K562 (cell line): Measurements from ENCODE around the gene ZNF22. TPM values are rescaled to one million over a fixed set of nuclear protein-coding genes. Genes with fewer than 3 reads are reported as not detected.

ENCODE experiments used
- ATAC-seq: fragments of 200-7000 bp; cut with Tn5 transposase; 3 replicates; pipeline ENCODE4 v1.9.1; 2020; ENCODE audit warnings: moderate library complexity
- BruUV-seq: library from RNA; stranded (reverse); fragments of 400-500 nt; replicated peaks from 2 replicates; lab custom pipeline; 2021; lab: Mats Ljungman, UMichigan
- CTCF ChIA-PET: fragments of 300-600 bp; formaldehyde crosslinking; extraction: SDS; loops from one replicate; lab custom pipeline; 2021; ENCODE audit warnings: low intra/inter-chr PET ratio; lab: Yijun Ruan, JAX
- POLR2A ChIA-PET: fragments of 300-600, 350-650 bp; sonication (Branson Sonifier 250); formaldehyde crosslinking; extraction: SDS; loops from one replicate; lab custom pipeline; 2021; ENCODE audit warnings: antibody characterized with exemption, inconsistent platforms; lab: Yijun Ruan, JAX
- DNase-seq, 4 experiments: peaks; one replicate each; pipeline versions ENCODE4 v3.0.0 to v3.0.0-alpha.2; 2011 to 2018; ENCODE audit warnings: low spot score in 3 of 4, mixed read lengths in 3 of 4; ENCODE audit errors: extremely low read depth in 1 of 4
- FAIRE-seq: peaks from 2 replicates; lab custom pipeline; 2011; peaks lifted over from hg19 to GRCh38; lab: Jason Lieb, UNC
- H2AFZ ChIP-seq: 2 replicates; pipeline ENCODE4 v1.6.0; 2011; ENCODE audit warnings: low read depth, low read length, control low read depth, inconsistent platforms
- H3K27ac ChIP-seq: fragments of 200-600 bp; 3 replicates; pipeline ENCODE4 v1.8.0; 2011; ENCODE audit warnings: low read depth, mild to moderate bottlenecking, control low read depth, inconsistent platforms, low read length, moderate library complexity, mixed read lengths; ENCODE audit errors: extremely low read depth
- H3K27me3 ChIP-seq, 2 experiments: fragments of 300-600 bp in 1 of 2; 2 replicates in 1 of 2; 3 replicates in 1 of 2; pipeline versions ENCODE4 v1.6.0 to v1.8.0; 2011; ENCODE audit warnings: inconsistent platforms in 2 of 2, low read length in 2 of 2, mild to moderate bottlenecking in 1 of 2, mixed read lengths in 1 of 2, moderate library complexity in 1 of 2; ENCODE audit not compliant: control insufficient read depth in 2 of 2, insufficient read depth in 2 of 2
- H3K36me3 ChIP-seq: fragments of 300-600 bp; 3 replicates; pipeline ENCODE4 v1.8.0; 2011; ENCODE audit warnings: mild to moderate bottlenecking, low read length, inconsistent platforms; ENCODE audit not compliant: control insufficient read depth, insufficient read depth
- H3K4me1 ChIP-seq, 2 experiments: fragments of 200-600 bp in 1 of 2; replicated peaks in 1 of 2; 2 replicates in 1 of 2; 3 replicates in 1 of 2; pipeline versions ENCODE4 v1.5.1 to v1.8.0; 2011; ENCODE audit warnings: inconsistent platforms in 2 of 2, low read length in 2 of 2, mild to moderate bottlenecking in 1 of 2, mixed read lengths in 1 of 2, moderate library complexity in 1 of 2; ENCODE audit not compliant: control insufficient read depth in 2 of 2, insufficient read depth in 2 of 2
- H3K4me2 ChIP-seq: 2 replicates; pipeline ENCODE4 v1.6.1; 2011; ENCODE audit warnings: low read length, control low read depth, inconsistent platforms, mixed read lengths; ENCODE audit not compliant: insufficient read depth
- H3K4me3 ChIP-seq: fragments of 200-600 bp; sonication (generic), shearing (Covaris generic); 2 replicates; pipeline ENCODE4 v1.5.1; 2016; ENCODE audit warnings: control low read depth, inconsistent platforms
- H3K79me2 ChIP-seq: fragments of 200-600 bp; 3 replicates; pipeline ENCODE4 v1.8.0; 2011; ENCODE audit warnings: low read length, inconsistent platforms; ENCODE audit not compliant: control insufficient read depth, insufficient read depth
- H3K9ac ChIP-seq, 2 experiments: 2 replicates each; pipeline versions ENCODE4 v1.6.0 to v1.6.1; 2011; ENCODE audit warnings: low read depth in 2 of 2, low read length in 2 of 2, control low read depth in 1 of 2, inconsistent platforms in 1 of 2, mild to moderate bottlenecking in 1 of 2, mixed read lengths in 1 of 2; ENCODE audit not compliant: insufficient read depth in 1 of 2
- H3K9me1 ChIP-seq: one replicate; pipeline ENCODE4 v1.6.0; 2011; ENCODE audit warnings: inconsistent platforms, mild to moderate bottlenecking, low read length, moderate library complexity; ENCODE audit not compliant: control insufficient read depth, insufficient read depth
- H3K9me3 ChIP-seq: replicated peaks from 2 replicates; pipeline ENCODE4 v1.5.1; 2011; ENCODE audit warnings: low read depth, low read length, inconsistent platforms; ENCODE audit not compliant: control insufficient read depth, insufficient read depth
- H4K20me1 ChIP-seq: replicated peaks from 2 replicates; pipeline ENCODE4 v1.6.1; 2011; ENCODE audit warnings: low read length, inconsistent platforms, mixed read lengths; ENCODE audit not compliant: control insufficient read depth, insufficient read depth
- ARID2 ChIP-seq: fragments of 450-650 bp; IDR thresholded peaks from 2 replicates; pipeline ENCODE4 v1.6.1; 2017; ENCODE audit warnings: antibody characterized with exemption, mild to moderate bottlenecking
- CHCHD3 ChIP-seq: fragments of 250-450 bp; sonication (Bioruptor Pico); IDR thresholded peaks from 2 replicates; pipeline ENCODE4 v2.1.2; 2022; ENCODE audit warnings: mild to moderate bottlenecking
- ELF2 ChIP-seq: fragments of 250-450 bp; sonication (Bioruptor Pico); IDR thresholded peaks from 2 replicates; pipeline ENCODE4 v1.5.0; 2021; ENCODE audit warnings: mild to moderate bottlenecking
- FOXK2 ChIP-seq, 2 experiments: fragments of 450-650 bp; IDR thresholded peaks in 1 of 2; conservative IDR thresholded peaks in 1 of 2; 2 replicates each; pipeline ENCODE4 v1.6.1; 2016; ENCODE audit warnings: low read depth in 2 of 2, mild to moderate bottlenecking in 1 of 2
- HDAC2 ChIP-seq: fragments of 450-650 bp; IDR thresholded peaks from 2 replicates; pipeline ENCODE4 v1.6.1; 2016; ENCODE audit warnings: mild to moderate bottlenecking
- KDM4B ChIP-seq, 2 experiments: fragments of 450-650 bp in 1 of 2; sonication (generic) in 1 of 2; IDR thresholded peaks; 2 replicates each; pipeline ENCODE4 v1.6.1; 2016 to 2017; ENCODE audit warnings: borderline replicate concordance in 2 of 2, antibody characterized with exemption in 1 of 2, low read depth in 1 of 2, mild to moderate bottlenecking in 1 of 2
- MAFG ChIP-seq: fragments of 450-650 bp; conservative IDR thresholded peaks from 2 replicates; pipeline ENCODE4 v1.6.1; 2016; ENCODE audit warnings: missing genetic modification characterization, missing compliant biosample characterization
- MCM3 ChIP-seq: fragments of 450-650 bp; IDR thresholded peaks from 2 replicates; pipeline ENCODE4 v1.6.1; 2016
- MYC ChIP-seq, 2 experiments: fragments of 250-450 bp in 1 of 2; sonication (Bioruptor Pico) in 1 of 2; IDR thresholded peaks; 2 replicates each; pipeline versions ENCODE4 v1.5.1 to v1.6.1; 2012 to 2021; ENCODE audit warnings: low read depth in 2 of 2, borderline replicate concordance in 1 of 2, improper control_type of control experiment in 1 of 2, low read length in 1 of 2, mild to moderate bottlenecking in 1 of 2, moderate library complexity in 1 of 2
- PYGO2 ChIP-seq: fragments of 450-650 bp; IDR thresholded peaks from 2 replicates; pipeline ENCODE4 v1.6.1; 2016; ENCODE audit warnings: mild to moderate bottlenecking, missing genetic modification characterization, moderate library complexity, missing compliant biosample characterization
- ZNF75A ChIP-seq: fragments of 450-650 bp; formaldehyde crosslinking; IDR thresholded peaks from 2 replicates; pipeline ENCODE4 v1.4.0; 2020; ENCODE audit warnings: mild to moderate bottlenecking
- WGBS: fragments of 100-300 bp; shearing (Covaris generic); methylation state at CpG from one replicate; pipeline ENCODE4 v1.1.6; 2016; ENCODE audit warnings: low coverage, mixed read lengths; ENCODE audit not compliant: insufficient coverage; ENCODE audit errors: missing lambda C conversion rate; 5-methylcytosine and 5-hydroxymethylcytosine counted together
- in situ Hi-C: fragments of 300-500 bp; cut with MboI; formaldehyde crosslinking; loops from 4 replicates; pipeline ENCODE4 v1.15.0; 2018; ENCODE audit warnings: inconsistent platforms, mixed read lengths
- intact Hi-C: fragments of 100-400 bp; cut with micrococcal nuclease; formaldehyde crosslinking; loops from 2 replicates; pipeline ENCODE4 v1.14.2; 2022
- polyA plus RNA-seq, 8 experiments: library from polyadenylated mRNA; depleted of rRNA in 4 of 8; stranded (reverse) in 5 of 8; unstranded in 3 of 8; fragments of >200 nt; fragmentation: Nextera tagmentation in 2 of 8; fragmentation: Illumina TruSeq in 1 of 8; extraction: Ambion mirVana in 2 of 8; extraction: Trizol in 1 of 8; gene quantifications; 2 replicates each; pipeline versions ENCODE4 v1.2.1 to v1.2.3, GENCODE V29; 2011 to 2014; ENCODE audit warnings: inconsistent platforms in 1 of 8, missing spikeins in 1 of 8
- total RNA-seq, 7 experiments: library from RNA; depleted of rRNA in 6 of 7; stranded (reverse); fragments of >200 nt in 6 of 7; fragmentation: Illumina TruSeq in 2 of 7; extraction: Trizol in 2 of 7; gene quantifications; 2 replicates each; pipeline versions ENCODE4 v1.2.1 to v1.2.3, GENCODE V29; 2011 to 2021; ENCODE audit warnings: low replicate concordance in 1 of 7
- TF ChIP-seq, protein P1 (sequence below): sonication (generic); formaldehyde crosslinking; IDR thresholded peaks from 2 replicates; pipeline ENCODE4 v1.8.1; 2023; ENCODE audit warnings: mild to moderate bottlenecking, missing genetic modification reagents
- TF ChIP-seq, protein P2 (sequence below): sonication (generic); formaldehyde crosslinking; IDR thresholded peaks from 2 replicates; pipeline ENCODE4 v1.8.1; 2023; ENCODE audit warnings: mild to moderate bottlenecking, missing genetic modification reagents
- TF ChIP-seq, protein P3 (sequence below): IDR thresholded peaks from 2 replicates; pipeline ENCODE4 v1.6.1; 2014; ENCODE audit warnings: antibody characterized with exemption

Gene ZNF22
- total and polyA plus RNA-seq, 9 of the 15 experiments (the other 6 are each of a cell fraction or from before 2014, with no cell fraction given): 36.2 to 98.7 (median 51.2) TPM

DNA sequence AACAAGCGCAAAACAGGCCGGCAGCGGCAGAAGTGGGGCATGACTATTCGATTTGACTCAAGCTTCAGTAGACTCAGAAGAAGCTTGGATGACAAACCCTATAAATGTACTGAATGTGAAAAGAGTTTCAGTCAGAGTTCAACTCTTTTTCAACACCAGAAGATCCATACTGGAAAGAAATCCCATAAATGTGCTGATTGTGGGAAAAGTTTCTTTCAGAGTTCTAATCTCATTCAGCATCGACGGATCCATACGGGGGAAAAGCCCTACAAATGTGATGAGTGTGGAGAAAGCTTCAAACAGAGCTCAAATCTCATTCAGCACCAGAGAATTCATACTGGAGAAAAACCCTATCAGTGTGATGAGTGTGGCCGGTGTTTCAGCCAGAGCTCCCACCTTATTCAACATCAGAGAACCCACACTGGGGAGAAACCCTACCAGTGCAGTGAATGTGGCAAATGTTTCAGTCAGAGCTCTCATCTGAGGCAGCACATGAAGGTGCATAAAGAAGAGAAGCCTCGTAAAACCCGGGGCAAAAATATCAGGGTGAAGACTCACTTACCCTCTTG lies 2.8 kb downstream of the ZNF22 start (continued):
- TF ChIP-seq, protein P1, sequence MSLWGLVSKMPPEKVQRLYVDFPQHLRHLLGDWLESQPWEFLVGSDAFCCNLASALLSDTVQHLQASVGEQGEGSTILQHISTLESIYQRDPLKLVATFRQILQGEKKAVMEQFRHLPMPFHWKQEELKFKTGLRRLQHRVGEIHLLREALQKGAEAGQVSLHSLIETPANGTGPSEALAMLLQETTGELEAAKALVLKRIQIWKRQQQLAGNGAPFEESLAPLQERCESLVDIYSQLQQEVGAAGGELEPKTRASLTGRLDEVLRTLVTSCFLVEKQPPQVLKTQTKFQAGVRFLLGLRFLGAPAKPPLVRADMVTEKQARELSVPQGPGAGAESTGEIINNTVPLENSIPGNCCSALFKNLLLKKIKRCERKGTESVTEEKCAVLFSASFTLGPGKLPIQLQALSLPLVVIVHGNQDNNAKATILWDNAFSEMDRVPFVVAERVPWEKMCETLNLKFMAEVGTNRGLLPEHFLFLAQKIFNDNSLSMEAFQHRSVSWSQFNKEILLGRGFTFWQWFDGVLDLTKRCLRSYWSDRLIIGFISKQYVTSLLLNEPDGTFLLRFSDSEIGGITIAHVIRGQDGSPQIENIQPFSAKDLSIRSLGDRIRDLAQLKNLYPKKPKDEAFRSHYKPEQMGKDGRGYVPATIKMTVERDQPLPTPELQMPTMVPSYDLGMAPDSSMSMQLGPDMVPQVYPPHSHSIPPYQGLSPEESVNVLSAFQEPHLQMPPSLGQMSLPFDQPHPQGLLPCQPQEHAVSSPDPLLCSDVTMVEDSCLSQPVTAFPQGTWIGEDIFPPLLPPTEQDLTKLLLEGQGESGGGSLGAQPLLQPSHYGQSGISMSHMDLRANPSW (CRISPR knock-in tag): no peak
- no peak for TF ChIP-seq ELF2 (CRISPR knock-in tag)
- no peak for TF ChIP-seq KDM4B (IDR thresholded peaks at IDR 0.05; ENCODE audit: borderline replicate concordance in 2 of 2, low read depth in 1 of 2)
- no peak for TF ChIP-seq FOXK2 (conservative IDR thresholded peaks at IDR 0.05 in 1 of 2, IDR thresholded peaks at IDR 0.05 in 1 of 2; ENCODE audit: low read depth in 2 of 2)
- TF ChIP-seq MAFG: 0 out of 2 replicates have a peak, but pooled peaks have one; percentile 37
- no peak for TF ChIP-seq CHCHD3 (CRISPR knock-in tag)
- TF ChIP-seq ZNF75A (CRISPR knock-in tag): peak; percentile 92

DNA sequence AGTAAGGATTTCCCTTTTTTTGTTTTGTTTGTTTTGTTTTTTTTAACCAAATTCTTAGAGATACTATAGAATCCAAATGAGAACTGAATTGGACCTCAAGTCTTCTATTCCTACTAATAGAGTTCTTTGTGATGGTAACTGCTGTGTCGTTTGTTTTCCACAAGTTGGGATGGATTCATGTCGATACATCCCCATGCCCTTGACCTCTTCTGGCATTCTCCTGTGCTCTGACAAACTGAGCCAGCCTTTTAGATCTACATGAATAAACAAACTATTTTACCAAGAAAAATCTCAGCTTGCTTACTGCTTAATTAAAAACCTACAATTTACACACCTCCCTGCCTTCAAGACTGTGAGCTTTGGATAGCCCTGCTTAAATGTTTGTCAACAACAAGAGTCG lies 3.9 kb downstream of the ZNF22 start:
- in situ Hi-C loops: loop anchor here (10.0 kb wide), 1 partner anchor 460 kb away; no protein-coding TSS in a partner anchor
- DNase-seq: no peak
- CTCF ChIA-PET: no interaction called here
- TF ChIP-seq, protein P2, sequence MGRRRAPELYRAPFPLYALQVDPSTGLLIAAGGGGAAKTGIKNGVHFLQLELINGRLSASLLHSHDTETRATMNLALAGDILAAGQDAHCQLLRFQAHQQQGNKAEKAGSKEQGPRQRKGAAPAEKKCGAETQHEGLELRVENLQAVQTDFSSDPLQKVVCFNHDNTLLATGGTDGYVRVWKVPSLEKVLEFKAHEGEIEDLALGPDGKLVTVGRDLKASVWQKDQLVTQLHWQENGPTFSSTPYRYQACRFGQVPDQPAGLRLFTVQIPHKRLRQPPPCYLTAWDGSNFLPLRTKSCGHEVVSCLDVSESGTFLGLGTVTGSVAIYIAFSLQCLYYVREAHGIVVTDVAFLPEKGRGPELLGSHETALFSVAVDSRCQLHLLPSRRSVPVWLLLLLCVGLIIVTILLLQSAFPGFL (CRISPR knock-in tag): no peak
- TF ChIP-seq, protein P3, sequence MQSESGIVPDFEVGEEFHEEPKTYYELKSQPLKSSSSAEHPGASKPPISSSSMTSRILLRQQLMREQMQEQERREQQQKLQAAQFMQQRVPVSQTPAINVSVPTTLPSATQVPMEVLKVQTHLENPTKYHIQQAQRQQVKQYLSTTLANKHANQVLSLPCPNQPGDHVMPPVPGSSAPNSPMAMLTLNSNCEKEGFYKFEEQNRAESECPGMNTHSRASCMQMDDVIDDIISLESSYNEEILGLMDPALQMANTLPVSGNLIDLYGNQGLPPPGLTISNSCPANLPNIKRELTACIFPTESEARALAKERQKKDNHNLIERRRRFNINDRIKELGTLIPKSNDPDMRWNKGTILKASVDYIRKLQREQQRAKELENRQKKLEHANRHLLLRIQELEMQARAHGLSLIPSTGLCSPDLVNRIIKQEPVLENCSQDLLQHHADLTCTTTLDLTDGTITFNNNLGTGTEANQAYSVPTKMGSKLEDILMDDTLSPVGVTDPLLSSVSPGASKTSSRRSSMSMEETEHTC: no peak
- no peak for TF ChIP-seq ARID2
- TF ChIP-seq MCM3: no peak
- no peak for TF ChIP-seq PYGO2
- no peak for TF ChIP-seq MYC (IDR thresholded peaks at IDR 0.05; ENCODE audit: low read depth, low read length)
- TF ChIP-seq MYC (CRISPR knock-in tag; IDR thresholded peaks at IDR 0.05; ENCODE audit: borderline replicate concordance, low read depth): no peak
- no peak for TF ChIP-seq HDAC2

More for the DNA sequence above, 3.9 kb downstream of the ZNF22 start:
- Histone ChIP-seq H3K4me3 (no peak overlapping the region), H3K4me1 (peaks cover 12% of the 10 kb centered on the region in 2 experiments; a peak in 3 of 5 replicates), H3K27ac (no peak overlapping the region), H3K4me2 (no peak overlapping the region), H4K20me1 (no peaks in the 10 kb centered on the region), H3K9me3 (peaks cover 15% of the 10 kb centered on the region), H3K9me1 (no peaks in the 10 kb centered on the region), H3K27me3 (no peaks in the 10 kb centered on the region), H2AFZ (no peak overlapping the region), H3K36me3 (peaks cover 28% of the 10 kb centered on the region), H3K9ac (no peak overlapping the region), H3K79me2 (peaks cover 29% of the 10 kb centered on the region)
- no peak for FAIRE-seq
- no TSS peak for BruUV-seq
- whole genome bisulfite sequencing: 90% methylated on average over 3 of the region's 3 CpGs
- POLR2A ChIA-PET: no interaction called here
- no peak for ATAC-seq
- intact Hi-C loops: loop anchor here (5.0 kb wide), 2 partner anchors 463 to 1018 kb away; no protein-coding TSS in a partner anchor
